GM08714 (cell line): ENCODE data around the gene ZNF865.

Experiments
- H3K4me3 ChIP-seq: fragments of 200-500 bp; sonication (Bioruptor generic); 2 replicates; pipeline ENCODE4 v1.5.1; 2014; ENCODE audit warnings: mild to moderate bottlenecking, low read length, inconsistent platforms
- ZNF274 ChIP-seq: IDR thresholded peaks from 2 replicates; pipeline ENCODE4 v1.6.1; 2012; ENCODE audit warnings: mild to moderate bottlenecking, low read depth, low read length

Gene ZNF865

GRCh38 chr19:55606817-55607216 lies 1.4 kb downstream of the ZNF865 start:
- H3K4me3 ChIP-seq = peak overlapping the region; percentile 92; the same call in 1 of the 2 replicates
- no peak for TF ChIP-seq ZNF274

- H3K4me3 ChIP-seq = no peak overlapping the region
- TF ChIP-seq ZNF274 = no peak
Observed at GRCh38 chr19:55609326-55609725, 3.9 kb downstream of the ZNF865 start.

GRCh38 chr19:55611300-55611982 lies 6.0 kb downstream of the ZNF865 start:
- TF ChIP-seq ZNF274 = no peak
- H3K4me3 ChIP-seq = no peak overlapping the region

GRCh38 chr19:55611983-55612645 lies 6.7 kb downstream of the ZNF865 start:
- no peak overlapping the region for H3K4me3 ChIP-seq
- no peak for TF ChIP-seq ZNF274

- no peak for TF ChIP-seq ZNF274
- H3K4me3 ChIP-seq = no peak overlapping the region
Observed at GRCh38 chr19:55613396-55613795, 7.9 kb downstream of the ZNF865 start.

- no peak for TF ChIP-seq ZNF274
- no peak overlapping the region for H3K4me3 ChIP-seq
Observed at GRCh38 chr19:55613930-55614710, 8.7 kb downstream of the ZNF865 start.

- H3K4me3 ChIP-seq = no peak overlapping the region
Observed at GRCh38 chr19:55614711-55615542, 9.5 kb downstream of the ZNF865 start.

GRCh38 chr19:55615543-55616394 lies 10.3 kb downstream of the ZNF865 start:
- no peak for TF ChIP-seq ZNF274
- H3K4me3 ChIP-seq = no peak overlapping the region

More at GRCh38 chr19:55614711-55615542, 9.5 kb downstream of the ZNF865 start:
- no peak for TF ChIP-seq ZNF274

- H3K4me3 ChIP-seq = no peak overlapping the region
- TF ChIP-seq ZNF274 = no peak
Observed at GRCh38 chr19:55616395-55616875, 11.0 kb downstream of the ZNF865 start.

GRCh38 chr19:55617426-55617825 lies 12.0 kb downstream of the ZNF865 start:
- no peak overlapping the region for H3K4me3 ChIP-seq
- no peak for TF ChIP-seq ZNF274

GRCh38 chr19:55618426-55618825 lies 13.0 kb downstream of the ZNF865 start:
- no peak for TF ChIP-seq ZNF274
- H3K4me3 ChIP-seq = no peak overlapping the region

- no peak overlapping the region for H3K4me3 ChIP-seq
- no peak for TF ChIP-seq ZNF274
Observed at GRCh38 chr19:55619286-55619685, 13.8 kb downstream of the ZNF865 start.
